ENCODE measurements around the gene BTD.

DNA sequence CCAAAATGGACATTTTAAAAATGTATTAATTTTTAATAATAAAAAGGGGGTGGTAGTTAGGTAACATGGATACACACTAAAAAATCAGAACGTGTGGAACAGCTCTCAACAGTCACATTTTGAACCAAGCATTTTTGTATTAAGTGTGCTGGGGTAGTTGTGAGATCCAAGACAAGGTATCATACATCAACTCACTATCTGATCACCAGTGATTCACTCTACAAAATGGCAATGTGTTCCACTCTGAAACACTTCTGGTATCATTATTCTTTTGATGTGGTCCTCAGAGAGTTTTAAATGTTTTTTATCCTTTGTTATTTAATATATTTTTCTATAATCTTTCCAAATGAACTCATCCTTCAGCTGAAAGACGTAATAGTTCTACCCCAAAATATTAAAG, 5.6 kb upstream of the BTD start:
- TF ChIP-seq, protein P1, sequence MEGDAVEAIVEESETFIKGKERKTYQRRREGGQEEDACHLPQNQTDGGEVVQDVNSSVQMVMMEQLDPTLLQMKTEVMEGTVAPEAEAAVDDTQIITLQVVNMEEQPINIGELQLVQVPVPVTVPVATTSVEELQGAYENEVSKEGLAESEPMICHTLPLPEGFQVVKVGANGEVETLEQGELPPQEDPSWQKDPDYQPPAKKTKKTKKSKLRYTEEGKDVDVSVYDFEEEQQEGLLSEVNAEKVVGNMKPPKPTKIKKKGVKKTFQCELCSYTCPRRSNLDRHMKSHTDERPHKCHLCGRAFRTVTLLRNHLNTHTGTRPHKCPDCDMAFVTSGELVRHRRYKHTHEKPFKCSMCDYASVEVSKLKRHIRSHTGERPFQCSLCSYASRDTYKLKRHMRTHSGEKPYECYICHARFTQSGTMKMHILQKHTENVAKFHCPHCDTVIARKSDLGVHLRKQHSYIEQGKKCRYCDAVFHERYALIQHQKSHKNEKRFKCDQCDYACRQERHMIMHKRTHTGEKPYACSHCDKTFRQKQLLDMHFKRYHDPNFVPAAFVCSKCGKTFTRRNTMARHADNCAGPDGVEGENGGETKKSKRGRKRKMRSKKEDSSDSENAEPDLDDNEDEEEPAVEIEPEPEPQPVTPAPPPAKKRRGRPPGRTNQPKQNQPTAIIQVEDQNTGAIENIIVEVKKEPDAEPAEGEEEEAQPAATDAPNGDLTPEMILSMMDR (IDR thresholded peaks at IDR 0.05) = no peak
- TF ChIP-seq EP300 (IDR thresholded peaks at IDR 0.05) = no peak
- TF ChIP-seq, protein P2, sequence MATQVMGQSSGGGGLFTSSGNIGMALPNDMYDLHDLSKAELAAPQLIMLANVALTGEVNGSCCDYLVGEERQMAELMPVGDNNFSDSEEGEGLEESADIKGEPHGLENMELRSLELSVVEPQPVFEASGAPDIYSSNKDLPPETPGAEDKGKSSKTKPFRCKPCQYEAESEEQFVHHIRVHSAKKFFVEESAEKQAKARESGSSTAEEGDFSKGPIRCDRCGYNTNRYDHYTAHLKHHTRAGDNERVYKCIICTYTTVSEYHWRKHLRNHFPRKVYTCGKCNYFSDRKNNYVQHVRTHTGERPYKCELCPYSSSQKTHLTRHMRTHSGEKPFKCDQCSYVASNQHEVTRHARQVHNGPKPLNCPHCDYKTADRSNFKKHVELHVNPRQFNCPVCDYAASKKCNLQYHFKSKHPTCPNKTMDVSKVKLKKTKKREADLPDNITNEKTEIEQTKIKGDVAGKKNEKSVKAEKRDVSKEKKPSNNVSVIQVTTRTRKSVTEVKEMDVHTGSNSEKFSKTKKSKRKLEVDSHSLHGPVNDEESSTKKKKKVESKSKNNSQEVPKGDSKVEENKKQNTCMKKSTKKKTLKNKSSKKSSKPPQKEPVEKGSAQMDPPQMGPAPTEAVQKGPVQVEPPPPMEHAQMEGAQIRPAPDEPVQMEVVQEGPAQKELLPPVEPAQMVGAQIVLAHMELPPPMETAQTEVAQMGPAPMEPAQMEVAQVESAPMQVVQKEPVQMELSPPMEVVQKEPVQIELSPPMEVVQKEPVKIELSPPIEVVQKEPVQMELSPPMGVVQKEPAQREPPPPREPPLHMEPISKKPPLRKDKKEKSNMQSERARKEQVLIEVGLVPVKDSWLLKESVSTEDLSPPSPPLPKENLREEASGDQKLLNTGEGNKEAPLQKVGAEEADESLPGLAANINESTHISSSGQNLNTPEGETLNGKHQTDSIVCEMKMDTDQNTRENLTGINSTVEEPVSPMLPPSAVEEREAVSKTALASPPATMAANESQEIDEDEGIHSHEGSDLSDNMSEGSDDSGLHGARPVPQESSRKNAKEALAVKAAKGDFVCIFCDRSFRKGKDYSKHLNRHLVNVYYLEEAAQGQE (IDR thresholded peaks at IDR 0.05) = no peak
- no peak for TF ChIP-seq HOXB13 (CRISPR knock-in tag; IDR thresholded peaks at IDR 0.05; ENCODE audit: low read depth)
- no peak for TF ChIP-seq MAFK (IDR thresholded peaks at IDR 0.05; ENCODE audit: partially characterized antibody)
- no peak for TF ChIP-seq POLR2A (IDR thresholded peaks at IDR 0.05; ENCODE audit: low read length)
- TF ChIP-seq CEBPB (IDR thresholded peaks at IDR 0.05) = no peak
- no peak for TF ChIP-seq ZSCAN20 (CRISPR knock-in tag; IDR thresholded peaks at IDR 0.05)
- TF ChIP-seq ESRRA (IDR thresholded peaks at IDR 0.05; ENCODE audit: borderline replicate concordance, low read length) = no peak
